Measurements from ENCODE around the gene BSDC1.

BSDC1 gene

DNA sequence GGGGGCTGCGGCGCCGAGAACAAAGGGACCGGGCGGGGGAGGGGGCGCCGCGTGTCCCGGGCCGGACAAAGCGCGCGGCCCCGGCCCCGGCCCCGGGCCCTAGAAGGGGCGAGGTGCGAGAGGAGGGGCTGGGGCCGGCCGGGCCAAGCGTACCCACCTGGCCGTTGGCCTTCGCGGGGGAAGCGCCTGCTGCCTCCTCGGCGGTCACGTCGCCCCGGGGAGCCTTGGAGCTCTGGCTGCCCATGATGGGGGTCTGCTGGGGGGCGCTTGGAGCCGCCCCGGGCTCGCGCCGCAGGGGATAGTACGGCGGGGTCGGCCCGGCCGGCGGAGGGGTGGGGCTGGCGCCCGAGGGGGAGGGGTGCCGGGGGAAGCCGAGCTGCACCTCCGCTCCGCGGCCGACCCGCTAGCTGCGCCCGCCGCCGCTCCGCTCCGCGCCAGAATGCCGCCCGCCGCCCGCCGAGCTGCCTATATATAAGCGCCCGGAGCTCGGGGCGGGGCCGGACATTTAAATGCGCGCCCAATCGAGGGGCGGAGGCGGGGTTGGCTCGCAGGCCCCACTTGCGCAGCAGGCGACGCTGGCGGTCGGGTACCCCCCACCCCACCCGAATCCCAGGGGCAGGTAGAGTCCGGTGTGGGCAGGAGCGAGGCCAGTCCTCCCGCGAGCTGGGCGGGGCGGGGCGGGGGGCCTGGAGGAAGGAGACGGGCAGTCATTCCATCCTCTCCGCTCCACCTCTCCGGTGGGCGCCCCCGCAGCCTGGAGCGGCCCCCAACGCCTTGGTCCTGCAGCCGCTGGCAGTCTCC is 58.3 kb downstream of the BSDC1 start, which contains the start of gene MARCKSL1:
TSS of gene MARCKSL1 (minus strand) at position 444 of the 801 bp plus-strand sequence. CDS start at position 244, 200 bp downstream.
- peak; percentile 35 for DNase-seq

DNA sequence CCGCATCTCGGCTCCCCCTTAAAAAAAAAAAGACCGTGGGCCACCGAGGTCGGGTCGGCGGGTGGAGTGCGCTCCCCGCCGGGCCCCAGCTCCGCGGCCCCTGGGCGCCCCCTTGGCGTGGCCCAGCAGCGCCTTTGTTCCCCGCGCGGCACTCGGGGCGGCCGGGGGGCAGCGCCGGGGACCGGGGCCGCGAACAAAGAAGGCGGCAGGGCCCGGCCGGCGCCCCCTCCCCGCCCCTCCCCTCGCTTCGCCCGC is 58.8 kb downstream of the BSDC1 start:
- DNase-seq: no peak

DNA sequence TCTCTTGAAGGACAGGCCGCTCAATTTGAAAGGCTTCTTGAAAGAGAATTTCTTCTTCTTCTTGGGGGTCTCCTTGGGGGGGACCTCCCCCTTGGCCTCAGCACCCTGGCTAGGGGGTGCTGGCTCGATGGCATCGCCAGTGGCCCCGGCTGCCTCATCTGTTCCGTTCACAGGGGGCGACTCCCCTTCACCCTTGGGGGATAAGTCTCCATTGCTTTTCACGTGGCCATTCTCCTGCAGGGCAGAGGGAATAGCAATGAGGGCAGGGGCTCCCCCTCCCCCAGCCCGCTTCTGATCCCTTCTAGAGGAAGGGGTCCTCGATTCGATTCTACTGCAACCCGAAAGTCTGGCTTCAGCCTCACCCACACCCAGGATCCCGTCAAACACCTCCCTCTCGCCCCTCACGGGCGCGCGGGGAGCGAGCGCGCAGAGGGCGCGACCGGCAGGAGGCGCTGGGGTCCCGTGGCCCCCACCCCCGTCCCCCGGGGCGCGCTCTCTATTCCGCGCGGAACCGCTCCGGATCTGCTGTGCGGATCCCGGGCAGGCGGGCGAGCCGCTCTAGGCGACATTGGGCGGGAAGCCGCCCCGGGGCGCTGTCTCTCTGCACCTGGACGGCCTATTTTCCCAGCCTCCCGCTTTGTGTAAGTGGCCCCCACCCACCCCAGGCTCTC is 59.2 kb downstream of the BSDC1 start:
- DNase-seq: peak; percentile 17

DNA sequence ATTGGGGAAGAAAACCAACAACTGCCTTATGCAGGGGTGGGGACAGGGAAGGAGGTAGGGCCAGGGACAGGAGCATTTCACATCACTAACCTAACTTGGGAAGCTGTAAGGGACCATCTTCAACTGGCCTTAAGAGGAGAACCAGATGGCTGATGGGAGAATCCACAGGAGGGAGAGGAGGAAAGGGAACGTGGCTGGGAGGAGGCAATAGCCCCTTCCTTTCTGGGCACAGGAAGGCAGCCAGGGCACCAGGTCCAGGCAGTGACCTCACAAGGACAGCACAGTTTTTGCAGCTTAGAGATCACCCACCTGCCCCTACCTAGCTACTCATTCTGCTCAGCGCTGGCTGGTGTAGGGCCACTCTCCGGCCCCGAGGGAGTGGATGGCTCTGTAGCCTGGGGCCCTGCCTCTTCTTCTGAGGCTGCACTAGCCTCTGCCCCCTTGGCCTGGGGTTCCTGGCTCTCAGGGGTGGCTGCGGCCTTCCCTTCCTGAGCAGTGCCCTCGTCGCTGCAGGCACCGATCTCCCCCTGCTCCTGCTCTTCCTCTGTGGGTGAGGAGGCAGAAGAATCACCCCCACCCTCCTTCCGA is 59.9 kb downstream of the BSDC1 start:
- no peak for DNase-seq

DNA sequence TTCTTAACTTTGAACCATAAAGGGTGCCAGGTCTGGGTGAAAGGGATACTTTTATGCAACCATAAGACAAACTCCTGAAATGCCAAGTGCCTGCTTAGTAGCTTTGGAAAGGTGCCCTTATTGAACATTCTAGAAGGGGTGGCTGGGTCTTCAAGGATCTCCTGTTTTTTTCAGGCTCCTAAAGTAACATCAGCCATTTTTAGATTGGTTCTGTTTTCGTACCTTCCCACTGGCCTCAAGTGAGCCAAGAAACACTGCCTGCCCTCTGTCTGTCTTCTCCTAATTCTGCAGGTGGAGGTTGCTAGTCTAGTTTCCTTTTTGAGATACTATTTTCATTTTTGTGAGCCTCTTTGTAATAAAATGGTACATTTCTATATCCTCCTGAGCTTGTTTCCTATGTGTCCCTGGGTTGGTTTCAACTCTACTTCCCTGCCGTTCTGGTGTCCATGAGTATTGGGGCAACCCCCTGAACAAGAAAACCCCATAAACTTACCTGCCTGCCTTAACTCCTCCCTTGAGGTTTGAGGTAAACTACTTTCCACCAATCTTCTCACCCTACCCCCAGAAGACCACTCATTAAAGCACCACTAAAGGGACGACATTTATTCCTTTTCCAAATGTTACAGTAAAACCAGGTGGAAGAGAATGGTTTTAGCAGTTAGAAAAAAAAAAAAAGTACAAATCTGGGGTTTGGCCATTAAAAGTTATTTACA is 60.8 kb downstream of the BSDC1 start:
- DNase-seq: no peak

DNA sequence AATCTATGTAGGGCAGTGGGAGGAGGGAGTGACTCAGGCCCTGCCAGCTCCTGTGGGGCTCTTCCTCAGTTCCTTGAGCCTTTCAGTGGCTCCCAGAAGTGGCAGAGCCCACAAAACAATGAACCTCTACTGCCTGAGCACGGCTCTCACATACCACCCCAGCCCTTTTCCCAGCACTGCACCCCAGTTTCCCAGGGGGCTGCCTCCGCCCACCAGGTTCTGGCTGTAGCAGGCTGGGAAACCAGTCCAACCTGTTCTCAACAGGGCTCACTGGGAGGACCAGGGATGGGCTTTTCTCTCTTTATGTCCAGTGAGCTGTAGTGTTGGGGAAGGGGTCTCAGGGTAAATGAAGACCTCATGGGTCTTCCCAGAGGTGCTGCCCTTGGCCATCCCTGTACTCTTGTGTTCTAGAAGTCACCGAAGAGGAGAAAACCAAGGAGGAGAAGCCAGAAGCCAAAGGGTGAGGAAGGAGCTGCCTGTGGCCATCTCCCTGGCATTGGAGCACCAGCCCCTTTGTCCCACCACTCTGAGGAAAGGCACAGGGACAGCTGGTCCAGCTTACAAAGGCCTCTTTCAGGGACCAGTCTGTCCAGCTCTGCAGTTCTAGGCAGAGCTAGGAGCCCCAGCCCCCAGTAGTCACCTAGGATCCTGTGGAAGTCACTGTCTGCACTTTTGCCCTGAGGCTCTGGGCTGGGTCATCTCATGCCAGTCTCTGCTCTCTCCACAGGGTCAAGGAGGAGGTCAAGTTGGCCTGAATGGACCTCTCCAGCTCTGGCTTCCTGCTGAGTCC is 61.8 kb downstream of the BSDC1 start:
- DNase-seq: no peak

DNA sequence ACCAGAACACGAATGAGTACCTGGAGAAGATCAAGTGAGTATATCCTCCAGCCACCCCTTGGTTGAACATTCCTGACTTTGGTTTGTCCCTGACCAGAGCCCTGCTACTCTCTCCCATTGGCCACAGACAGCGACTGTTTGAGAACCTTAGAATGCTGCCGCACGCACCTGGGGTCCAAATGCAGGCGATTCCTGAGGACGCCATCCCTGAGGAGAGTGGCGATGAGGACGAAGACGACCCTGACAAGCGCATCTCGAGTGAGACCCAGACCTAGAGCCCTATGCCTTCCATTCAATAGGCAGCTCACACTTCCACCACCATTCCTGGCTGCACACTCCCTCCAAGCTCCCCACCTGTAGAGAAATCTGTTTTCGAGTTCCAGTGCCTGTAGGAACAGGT is 62.7 kb downstream of the BSDC1 start:
- no peak for DNase-seq

DNA sequence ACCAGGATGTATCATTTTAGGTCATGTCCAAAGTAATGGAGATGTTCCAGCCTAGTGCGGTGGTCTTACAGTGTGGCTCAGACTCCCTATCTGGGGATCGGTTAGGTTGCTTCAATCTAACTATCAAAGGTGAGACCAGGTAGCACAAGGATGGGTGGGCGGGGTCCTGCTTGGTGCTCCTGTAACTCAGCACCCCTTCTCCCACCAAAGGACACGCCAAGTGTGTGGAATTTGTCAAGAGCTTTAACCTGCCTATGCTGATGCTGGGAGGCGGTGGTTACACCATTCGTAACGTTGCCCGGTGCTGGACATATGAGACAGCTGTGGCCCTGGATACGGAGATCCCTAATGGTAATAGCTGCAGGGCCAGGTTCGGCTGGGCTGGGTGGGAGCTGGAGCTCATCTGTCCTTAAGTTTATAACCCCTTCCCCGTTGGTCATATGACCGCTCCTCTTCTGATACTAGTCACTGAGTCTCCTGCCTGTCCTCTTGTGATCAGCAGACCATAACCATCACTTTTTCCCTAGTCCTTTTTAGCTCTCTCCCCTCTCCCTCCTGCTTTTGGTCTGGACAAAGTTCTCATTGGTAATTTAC is 63.6 kb downstream of the BSDC1 start:
- no peak for DNase-seq

DNA sequence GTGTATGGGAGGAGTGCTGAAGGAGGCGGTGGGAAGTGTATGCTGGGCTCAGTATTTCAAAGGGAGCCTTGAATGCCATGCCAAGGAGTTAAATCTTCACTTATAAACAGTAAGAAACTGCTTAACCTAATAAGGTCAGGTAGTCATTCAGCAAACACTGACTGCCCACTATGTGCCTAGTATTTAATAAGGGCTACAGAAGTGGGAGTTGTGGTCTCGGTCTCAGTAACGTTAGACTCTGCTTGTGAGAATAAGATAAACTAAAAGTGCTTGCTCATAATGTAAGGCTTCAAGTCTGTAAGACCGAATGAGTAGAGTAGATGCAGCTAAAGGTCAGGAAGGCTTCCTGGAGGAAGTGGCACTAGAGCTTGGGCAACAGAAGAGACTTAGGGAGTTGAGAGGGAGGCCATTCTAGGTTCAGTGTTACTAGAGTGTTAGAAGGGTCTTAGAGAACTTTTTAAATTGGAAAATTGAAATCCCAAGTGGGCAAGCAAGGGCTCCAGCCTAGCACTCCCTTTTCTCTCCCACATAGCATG is 64.2 kb downstream of the BSDC1 start:
- no peak for DNase-seq

DNA sequence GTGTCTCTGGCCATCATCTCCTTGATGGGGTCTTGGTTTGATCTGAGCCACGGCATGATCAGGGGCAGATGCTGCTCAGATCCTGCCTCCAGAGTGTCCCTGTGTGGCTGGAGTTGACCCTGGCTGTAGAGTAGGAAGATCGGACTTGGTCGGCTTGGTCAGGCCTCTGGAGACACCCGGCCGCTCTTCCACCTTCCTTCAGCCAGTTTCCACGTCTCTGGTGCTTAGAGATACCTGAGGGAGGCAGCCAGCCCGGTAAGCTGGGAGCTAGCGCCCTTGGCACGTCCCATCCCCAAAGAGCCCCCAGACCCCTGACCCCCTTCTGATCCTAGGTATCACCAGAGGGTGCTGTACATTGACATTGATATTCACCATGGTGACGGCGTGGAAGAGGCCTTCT is 67.0 kb downstream of the BSDC1 start:
- DNase-seq: no peak

DNA sequence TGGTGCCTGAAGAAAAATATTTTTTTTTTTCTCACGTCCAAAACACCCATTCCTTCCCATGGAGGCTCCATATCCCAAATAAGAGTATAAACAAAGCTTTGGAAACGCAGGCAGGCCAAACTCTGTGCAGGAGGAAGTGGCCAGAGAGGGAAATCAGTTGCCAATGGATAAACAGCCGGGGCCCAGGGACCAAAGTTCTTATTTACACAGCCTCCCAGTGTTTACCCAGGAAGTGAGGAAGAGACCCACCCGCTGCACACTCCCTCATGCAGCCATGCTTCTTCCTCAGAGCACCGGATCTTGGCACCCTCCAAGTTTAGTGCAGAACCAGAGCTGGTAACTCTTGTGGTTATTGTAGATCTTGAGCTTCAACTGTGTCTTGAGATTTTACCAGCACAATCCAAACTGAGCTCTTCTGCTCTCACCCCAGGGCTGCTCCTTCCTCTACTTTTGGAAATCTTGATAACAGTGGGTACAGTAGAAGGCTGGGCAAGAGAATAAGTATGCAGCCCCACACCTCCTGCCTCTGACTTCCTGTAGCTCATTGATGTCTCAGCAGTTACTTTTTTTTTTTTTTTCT is 72.4 kb downstream of the BSDC1 start:
- DNase-seq: no peak

DNA sequence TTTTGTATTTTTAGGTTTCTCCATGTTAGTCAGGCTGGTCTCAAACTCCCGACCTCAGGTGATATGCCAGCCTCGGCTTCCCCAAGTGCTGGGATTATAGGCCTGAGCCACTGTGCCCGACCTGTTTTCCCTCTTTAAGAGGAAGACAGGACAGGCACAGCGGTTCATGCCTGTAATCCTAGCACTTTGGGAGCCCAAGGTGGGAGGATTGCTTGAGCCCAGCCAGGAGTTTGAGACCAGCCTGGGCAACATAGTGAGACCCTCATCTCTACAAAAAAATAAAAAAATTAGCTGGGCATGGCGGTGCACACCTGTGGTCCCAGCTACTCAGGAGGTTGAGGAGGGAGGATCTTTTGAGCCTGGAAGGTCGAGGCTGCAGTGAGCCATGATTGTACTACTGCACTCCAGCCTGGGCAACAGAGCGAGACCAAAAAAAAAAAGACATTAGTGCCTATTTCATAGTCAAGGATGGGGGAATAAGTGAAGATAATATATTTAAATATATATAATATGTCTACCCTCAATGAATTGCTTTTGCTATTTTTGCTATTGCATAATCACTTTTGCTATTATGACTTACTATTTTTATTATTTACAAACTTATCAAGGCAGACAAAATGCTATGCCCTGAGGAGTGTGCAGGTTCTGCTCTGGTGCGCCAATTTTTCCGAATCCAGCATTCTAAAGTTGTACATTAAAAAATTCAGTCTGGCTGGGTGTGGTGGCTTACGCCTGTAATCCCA is 75.9 kb downstream of the BSDC1 start:
- DNase-seq: no peak

DNA sequence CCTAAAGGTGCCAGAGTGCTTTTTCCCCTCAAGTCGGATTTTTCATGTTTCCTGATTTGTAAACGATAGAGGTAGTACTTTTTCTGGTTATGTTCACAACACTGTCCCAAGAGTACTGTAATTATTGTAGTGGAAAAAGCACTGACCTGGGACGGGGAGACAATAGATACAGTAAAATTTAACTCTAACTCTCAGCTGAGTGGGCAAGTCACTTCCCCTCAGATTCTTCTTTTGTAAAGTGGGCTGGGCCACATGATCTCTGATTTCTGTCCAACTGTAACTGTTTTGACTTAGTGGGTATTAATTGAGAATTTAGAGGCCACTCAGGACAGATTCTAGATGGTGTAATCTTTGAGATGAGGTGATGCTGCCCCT is 77.4 kb downstream of the BSDC1 start:
- no peak for DNase-seq

Measured in MV-4-11 (cell line).